Cerebellar nuclear complex (tissue), 1 donor: ENCODE data around the gene BCL11B.

ENCODE experiments used
- DNase-seq, 2 experiments: peaks; one replicate each; lab custom pipeline; 2025; lab: John Stamatoyannopoulos, UW

Gene BCL11B

GRCh38 chr14:99137001-99137700, 134.8 kb downstream of the BCL11B start:
- DNase-seq, result no peak

DNA sequence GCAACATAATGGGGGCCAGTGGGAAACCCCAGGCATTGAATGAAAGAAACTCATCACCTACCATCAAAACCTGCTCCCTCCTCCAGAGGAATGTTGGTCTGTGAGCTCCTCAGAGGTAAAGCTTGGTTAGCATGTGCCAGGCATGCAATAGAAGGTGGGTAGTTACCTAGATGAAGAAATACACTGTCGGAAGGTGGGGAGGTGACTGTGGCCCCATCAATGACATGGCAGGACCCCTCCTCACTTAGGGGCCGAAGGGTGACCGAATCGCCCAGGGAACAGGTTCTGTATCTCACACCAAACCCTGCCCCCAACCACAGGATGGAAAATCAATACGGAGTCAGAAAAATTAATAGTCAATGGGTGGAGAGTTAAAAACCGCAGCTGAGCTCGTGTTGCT, 135.6 kb downstream of the BCL11B start:
- DNase-seq, result no peak

- no peak for DNase-seq
Observed at GRCh38 chr14:99136047-99136400, 136.0 kb downstream of the BCL11B start.

DNA sequence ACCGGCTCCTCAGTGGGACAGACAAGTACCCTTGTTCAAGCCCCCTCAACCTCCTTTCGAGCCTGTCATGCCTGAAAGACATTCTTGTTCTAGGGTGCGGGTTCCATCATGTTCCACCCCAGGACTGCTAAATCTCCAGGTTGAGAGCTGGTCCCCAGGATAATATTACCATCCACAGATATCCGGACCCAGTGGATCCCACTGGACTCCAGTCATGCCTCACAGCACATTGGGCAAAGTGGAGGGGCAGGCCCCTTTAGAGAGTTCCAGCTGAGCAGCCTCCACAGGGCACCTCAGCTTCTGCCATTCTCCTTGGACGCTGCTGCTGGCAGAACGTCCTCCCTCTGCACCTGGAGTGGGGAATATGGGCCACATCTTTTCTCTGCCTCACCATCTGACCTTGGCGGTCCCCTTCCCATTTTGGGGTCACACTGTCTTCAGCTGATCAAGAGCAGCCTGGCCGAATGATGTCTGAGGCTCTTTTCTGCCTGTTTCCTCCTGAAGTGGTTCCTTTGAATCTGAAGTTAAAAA, 137.4 kb downstream of the BCL11B start:
- no peak for DNase-seq

DNA sequence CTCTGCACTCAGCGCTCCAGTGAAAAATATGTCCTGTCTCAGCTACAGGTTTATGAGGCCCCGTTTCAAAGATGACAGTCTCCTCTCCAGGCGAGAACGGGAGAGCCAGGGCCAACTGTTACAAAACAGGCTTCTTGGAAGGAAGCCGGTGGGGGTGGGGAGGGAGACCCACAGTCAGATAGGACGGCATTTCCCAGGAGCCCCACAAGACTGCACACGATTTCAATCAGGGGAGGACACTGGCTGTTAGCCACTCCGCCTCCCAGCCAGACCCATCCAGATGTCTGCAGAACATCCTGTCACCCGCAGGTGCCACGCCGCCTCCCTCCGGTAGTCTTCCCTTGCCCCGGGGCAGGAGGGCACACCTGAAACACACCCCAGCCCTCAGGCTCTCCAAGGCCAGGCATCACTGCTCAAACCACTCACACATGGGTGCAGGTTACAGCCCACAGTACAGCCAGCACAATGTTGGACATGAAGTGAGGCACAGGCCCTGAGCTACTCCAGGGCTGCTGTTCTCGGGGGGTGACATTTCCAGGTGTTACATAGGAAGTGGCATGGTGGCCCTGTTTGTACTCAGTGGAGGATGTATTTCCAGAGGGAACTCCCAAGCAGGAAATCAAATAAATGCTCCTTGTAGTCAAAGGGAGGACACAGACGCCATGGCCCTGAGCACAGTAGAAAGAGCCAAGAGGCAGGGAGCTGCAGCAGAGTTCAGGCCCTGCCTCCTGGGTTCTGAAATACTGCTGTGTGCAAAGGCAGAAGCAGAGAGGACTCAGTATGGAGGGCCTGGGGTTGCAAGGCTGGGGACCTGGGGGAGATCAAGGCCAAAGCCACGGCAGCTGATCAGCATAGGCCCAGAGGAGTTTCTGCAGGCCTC, 138.1 kb downstream of the BCL11B start:
- no peak for DNase-seq

DNA sequence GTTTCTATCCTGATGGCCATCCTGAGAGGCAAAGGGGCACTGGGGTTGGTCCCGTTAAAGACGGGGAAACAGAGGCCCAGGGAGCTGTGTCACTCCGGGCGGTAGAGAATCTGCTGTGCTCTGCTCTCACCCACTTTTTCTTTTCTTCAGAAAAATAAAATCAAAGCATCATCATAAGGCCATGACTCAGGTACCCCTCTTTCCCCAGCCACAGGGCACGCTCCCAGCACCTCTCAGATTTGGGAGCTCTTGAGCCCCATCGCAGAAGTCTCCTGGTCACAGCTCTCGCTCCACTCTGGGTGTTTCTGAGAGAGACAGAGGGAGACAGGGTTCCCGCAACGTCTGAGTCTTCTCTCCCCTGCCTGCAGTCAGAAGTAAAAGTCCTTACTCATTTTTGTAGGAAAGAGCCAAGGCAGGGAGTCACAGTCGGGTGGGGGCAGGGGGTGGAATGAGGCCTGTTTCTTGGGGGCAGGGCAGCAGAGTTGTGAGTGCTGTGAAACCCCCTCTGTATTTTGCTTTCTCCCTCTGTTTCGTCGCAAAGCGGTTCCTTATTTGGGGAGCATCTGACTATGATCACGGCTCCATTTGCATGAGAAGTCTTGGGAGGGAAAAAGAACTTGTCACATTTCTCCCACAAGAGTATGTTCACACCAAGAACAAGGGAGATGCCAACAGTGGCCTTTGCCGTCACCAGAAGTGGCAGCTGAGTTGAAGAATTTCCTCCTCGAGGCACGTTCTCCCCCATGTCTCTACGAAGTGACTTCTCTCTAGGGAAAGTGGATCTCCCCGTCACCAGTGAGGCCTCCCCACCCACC, 139.0 kb downstream of the BCL11B start:
- DNase-seq, result no peak

GRCh38 chr14:99131632-99132271, 140.2 kb downstream of the BCL11B start:
- no peak for DNase-seq

GRCh38 chr14:99129998-99130397, 142.0 kb downstream of the BCL11B start:
- no peak for DNase-seq

DNA sequence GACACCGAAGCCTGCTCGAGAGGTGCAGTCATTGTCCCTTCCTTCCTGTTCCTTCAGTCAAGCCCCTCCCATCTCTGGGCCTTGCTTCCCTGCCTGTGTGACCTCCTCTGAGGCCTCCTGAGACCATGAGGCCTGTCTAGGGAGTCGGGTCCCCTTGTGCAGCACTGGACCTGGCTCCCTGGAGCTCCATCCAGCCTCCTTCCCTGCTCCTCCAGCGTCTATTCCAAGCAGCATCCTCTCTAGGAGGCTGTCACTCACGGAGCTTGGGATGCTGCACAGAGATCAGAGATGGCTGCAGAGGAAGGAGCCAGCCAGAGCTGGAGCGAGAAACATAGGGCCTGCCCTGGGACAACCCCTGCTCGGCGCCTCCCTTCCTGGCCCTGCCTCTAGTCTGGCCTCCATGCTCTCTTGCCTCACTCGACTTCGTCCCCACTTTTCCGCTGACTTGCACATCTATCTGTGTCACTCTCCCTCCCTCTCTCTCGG, 142.7 kb downstream of the BCL11B start:
- DNase-seq, result no peak

- DNase-seq, result no peak
Observed at GRCh38 chr14:99128185-99128584, 143.8 kb downstream of the BCL11B start.

- no peak for DNase-seq
Observed at GRCh38 chr14:99127651-99128167, 144.3 kb downstream of the BCL11B start.

GRCh38 chr14:99125616-99126431, 146.2 kb downstream of the BCL11B start:
- no peak for DNase-seq

GRCh38 chr14:99125113-99125512, 146.9 kb downstream of the BCL11B start:
- no peak for DNase-seq

DNA sequence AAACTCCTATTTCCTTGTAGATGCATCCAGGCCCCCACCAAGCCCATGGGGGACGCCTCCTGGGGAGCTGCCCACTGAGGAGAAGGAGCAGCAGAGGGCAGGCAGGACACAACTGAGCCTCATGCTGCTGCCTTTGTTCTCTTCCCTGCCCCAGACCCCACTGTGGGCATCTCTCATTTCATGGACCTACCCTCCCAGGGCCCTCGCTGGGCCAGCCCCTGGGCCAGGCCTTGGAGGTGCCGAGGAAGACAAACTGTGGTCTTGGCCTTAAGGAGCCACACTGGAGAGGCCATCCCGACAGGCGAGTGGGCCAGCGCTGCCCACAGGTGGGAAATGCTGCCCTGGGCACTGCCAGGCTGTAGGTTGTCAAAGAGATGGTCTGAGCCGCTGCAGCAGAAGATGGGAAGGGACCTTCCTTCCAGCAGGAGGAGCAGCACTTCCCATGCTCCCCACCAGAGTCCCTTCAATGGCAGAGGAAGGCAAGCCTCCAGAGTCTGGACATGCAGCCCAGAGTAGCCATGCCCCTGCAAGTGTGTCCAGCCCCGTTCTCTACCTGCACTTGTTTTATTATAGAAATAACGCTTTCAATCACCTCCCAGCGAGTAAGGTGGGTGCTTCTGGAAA, 147.4 kb downstream of the BCL11B start:
- no peak for DNase-seq

GRCh38 chr14:99123208-99123870, 148.7 kb downstream of the BCL11B start:
- no peak for DNase-seq

DNA sequence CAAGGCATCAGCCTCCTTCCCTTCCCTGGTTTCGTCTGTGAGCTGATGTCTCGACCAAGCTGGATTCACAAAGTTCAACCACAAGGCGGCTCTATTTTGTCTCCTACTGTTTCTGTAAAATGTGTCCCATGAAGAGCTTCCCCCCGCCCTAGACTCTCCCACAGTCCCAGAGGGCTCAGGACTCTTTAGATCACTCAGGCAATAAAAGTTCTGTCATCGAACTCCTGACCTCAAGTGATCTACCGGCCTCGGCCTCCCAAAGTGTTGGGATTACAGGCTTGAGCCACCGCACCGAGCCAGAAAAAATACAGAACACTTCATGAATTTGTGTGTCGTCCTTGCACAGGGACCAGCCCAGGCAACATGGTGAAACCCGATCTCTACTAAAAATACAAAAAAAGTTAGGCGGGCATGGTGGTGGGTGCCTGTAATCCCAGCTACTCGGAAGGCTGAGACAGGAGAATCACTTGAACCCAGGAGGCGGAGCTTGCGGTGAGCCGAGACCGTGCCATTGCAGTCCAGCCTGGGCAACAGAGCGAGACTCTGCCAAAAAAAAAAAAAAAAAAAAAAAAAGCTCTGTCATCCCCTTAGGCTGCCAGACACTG, 149.4 kb downstream of the BCL11B start:
- no peak for DNase-seq

- no peak for DNase-seq
Observed at GRCh38 chr14:99121319-99121875, 150.6 kb downstream of the BCL11B start.

DNA sequence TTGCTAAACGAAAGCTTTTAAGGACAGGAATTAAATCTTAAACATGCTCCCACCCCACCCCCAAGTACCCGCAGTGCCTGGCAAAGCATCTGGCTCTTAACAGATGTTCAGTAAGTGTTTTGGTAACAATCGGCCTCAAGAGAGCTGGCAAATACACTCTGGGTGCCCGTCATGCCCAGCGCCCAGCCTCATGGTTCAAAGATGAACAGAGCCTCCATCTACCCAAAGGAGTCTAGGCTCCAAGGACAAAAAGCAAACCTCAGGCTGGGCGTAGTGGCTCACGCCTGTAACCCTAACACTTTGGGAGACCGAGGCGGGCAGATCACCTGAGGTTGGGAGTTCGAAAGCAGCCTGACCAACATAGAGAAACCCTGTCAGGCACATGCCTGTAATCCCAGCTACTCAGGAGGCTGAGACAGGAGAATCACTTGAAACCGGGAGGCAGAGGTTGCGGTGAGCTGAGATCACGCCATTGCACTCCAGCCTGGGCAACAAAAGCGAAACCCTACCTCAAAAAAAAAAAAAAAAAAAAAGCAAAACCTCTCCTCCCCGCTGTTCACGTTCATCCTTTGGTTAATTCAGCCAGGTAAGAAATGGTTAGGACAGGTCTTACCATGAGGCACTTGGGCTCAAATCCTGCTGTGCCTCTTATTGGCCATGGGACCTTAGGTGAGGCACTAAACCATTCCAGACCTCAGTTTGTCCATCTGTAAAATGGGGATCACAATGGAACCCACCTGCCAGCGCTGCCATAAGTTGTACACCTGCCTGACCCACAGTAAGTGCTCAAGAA, 151.3 kb downstream of the BCL11B start:
- DNase-seq, result no peak
